GM06990 (cell line): ENCODE results near the gene TBX20.

ENCODE experiments used
- DNase-seq: peaks from one replicate; pipeline ENCODE4 v3.0.0-alpha.2; 2011; ENCODE audit not compliant: insufficient read length; ENCODE audit errors: extremely low read depth
- H3K27me3 ChIP-seq: replicated peaks from 2 replicates; pipeline ENCODE4 v1.6.0; 2011; ENCODE audit warnings: low read length; ENCODE audit not compliant: control insufficient read depth, insufficient read depth
- H3K36me3 ChIP-seq: 2 replicates; pipeline ENCODE4 v1.5.1; 2011; ENCODE audit warnings: low read length; ENCODE audit not compliant: control insufficient read depth, insufficient read depth
- H3K4me3 ChIP-seq: replicated peaks from 2 replicates; pipeline ENCODE4 v1.5.1; 2011; ENCODE audit warnings: low read depth, mild to moderate bottlenecking, control low read depth, low read length
- CTCF ChIP-seq: IDR thresholded peaks from 2 replicates; pipeline ENCODE4 v1.5.1; 2011; ENCODE audit warnings: low read length, control low read depth, mild to moderate bottlenecking, inconsistent platforms; ENCODE audit not compliant: insufficient read depth, poor library complexity, severe bottlenecking

The TBX20 gene

GRCh38 chr7:35258125-35258867 is 4.4 kb upstream of the TBX20 start:
- peaks cover 7% of the 10 kb centered on the region for H3K27me3 ChIP-seq
- H3K36me3 ChIP-seq = no peaks in the 10 kb centered on the region
- DNase-seq = no peak
- H3K4me3 ChIP-seq = no peak overlapping the region
- TF ChIP-seq CTCF = no peak

- peaks cover 7% of the 10 kb centered on the region for H3K27me3 ChIP-seq
- DNase-seq = no peak
- no peak for TF ChIP-seq CTCF
- no peak overlapping the region for H3K4me3 ChIP-seq
- H3K36me3 ChIP-seq = no peaks in the 10 kb centered on the region
These were observed 3.6 kb upstream of the TBX20 start for GRCh38 chr7:35257251-35258124.

GRCh38 chr7:35256256-35257175 is 2.6 kb upstream of the TBX20 start:
- TF ChIP-seq CTCF = no peak
- DNase-seq = no peak
- Histone ChIP-seq H3K4me3 (no peak overlapping the region), H3K36me3 (no peaks in the 10 kb centered on the region), H3K27me3 (peaks cover 7% of the 10 kb centered on the region)

- peaks cover 3% of the 10 kb centered on the region for H3K27me3 ChIP-seq
These were observed 1.7 kb upstream of the TBX20 start for GRCh38 chr7:35255443-35256255.

More at GRCh38 chr7:35255443-35256255, 1.7 kb upstream of the TBX20 start:
- DNase-seq = no peak
- Histone ChIP-seq H3K4me3 (no peak overlapping the region), H3K36me3 (no peaks in the 10 kb centered on the region)
- TF ChIP-seq CTCF = no peak
